PC-3 (cell line): ENCODE results near the gene ZNF516.

Source experiments
- CTCF ChIP-seq: fragments of 300-600 bp; sonication (generic); conservative IDR thresholded peaks from 2 replicates; pipeline ENCODE4 v1.5.1; 2017; ENCODE audit warnings: antibody characterized with exemption, low read depth, mild to moderate bottlenecking, low read length
- EZH2 ChIP-seq: fragments of 300-600 bp; sonication (generic); IDR thresholded peaks from one replicate; pipeline ENCODE4 v1.6.1; 2017; ENCODE audit warnings: antibody characterized with exemption, mild to moderate bottlenecking, low read length; ENCODE audit not compliant: unreplicated experiment
- EZH2phosphoT487 ChIP-seq: fragments of 300-600 bp; sonication (generic); IDR thresholded peaks from 2 replicates; pipeline ENCODE4 v1.6.1; 2018; ENCODE audit warnings: mild to moderate bottlenecking, antibody characterized with exemption, low read length, borderline replicate concordance

GRCh38 chr18:76347341-76347740, 147.7 kb downstream of the ZNF516 start:
- TF ChIP-seq EZH2 (no peak), CTCF (no peak), EZH2phosphoT487 (no peak)
